ENCODE results near the gene GJB5.

Gene GJB5

DNA sequence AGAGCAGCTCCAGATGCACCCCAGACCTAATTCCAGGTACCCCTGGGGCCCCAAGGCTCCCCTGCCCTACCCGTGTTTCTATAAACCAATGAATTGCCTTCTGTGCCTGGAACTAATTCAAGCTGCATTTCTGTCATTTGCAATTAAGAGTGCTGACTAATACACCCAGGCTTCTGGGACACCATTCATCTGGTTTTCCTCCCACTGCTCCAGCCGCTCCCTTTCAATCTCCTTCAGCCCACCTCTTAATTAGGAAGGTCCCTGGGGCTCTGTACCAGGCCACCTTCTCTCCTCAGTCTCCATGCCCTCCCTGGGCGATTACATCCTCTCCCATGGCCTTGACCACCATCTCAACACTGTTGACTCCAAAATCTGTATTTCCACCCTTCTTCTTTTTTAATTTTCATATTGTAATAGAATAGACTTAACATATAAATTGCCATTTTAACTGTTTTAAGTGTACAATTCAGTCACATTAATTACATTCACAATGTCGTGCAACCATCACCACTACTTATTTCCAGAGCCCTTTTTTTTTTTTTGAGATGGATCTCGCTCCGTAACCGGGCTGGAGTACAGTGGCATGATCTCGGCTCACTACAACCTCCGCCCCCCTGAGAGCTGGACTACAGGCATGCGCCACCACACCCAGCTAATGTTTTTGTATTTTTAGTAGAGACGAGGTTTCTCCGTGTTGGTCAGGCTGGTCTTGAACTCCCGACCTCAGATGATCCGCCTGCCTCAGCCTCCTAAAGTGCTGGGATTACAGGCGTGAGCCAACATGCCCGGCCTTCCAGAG is 16.9 kb downstream of the GJB5 start:
- TF ChIP-seq, protein P1, sequence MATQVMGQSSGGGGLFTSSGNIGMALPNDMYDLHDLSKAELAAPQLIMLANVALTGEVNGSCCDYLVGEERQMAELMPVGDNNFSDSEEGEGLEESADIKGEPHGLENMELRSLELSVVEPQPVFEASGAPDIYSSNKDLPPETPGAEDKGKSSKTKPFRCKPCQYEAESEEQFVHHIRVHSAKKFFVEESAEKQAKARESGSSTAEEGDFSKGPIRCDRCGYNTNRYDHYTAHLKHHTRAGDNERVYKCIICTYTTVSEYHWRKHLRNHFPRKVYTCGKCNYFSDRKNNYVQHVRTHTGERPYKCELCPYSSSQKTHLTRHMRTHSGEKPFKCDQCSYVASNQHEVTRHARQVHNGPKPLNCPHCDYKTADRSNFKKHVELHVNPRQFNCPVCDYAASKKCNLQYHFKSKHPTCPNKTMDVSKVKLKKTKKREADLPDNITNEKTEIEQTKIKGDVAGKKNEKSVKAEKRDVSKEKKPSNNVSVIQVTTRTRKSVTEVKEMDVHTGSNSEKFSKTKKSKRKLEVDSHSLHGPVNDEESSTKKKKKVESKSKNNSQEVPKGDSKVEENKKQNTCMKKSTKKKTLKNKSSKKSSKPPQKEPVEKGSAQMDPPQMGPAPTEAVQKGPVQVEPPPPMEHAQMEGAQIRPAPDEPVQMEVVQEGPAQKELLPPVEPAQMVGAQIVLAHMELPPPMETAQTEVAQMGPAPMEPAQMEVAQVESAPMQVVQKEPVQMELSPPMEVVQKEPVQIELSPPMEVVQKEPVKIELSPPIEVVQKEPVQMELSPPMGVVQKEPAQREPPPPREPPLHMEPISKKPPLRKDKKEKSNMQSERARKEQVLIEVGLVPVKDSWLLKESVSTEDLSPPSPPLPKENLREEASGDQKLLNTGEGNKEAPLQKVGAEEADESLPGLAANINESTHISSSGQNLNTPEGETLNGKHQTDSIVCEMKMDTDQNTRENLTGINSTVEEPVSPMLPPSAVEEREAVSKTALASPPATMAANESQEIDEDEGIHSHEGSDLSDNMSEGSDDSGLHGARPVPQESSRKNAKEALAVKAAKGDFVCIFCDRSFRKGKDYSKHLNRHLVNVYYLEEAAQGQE (IDR thresholded peaks at IDR 0.05; ENCODE audit: insufficient read depth in 1 of 2, low read depth in 2 of 2, low read length in 2 of 2): no peak
- no peak for TF ChIP-seq FOXP2 (optimal IDR thresholded peaks at IDR 0.05; ENCODE audit: borderline replicate concordance, extremely low read depth, extremely low read length, insufficient read depth)
- no peak for TF ChIP-seq SIN3A (IDR thresholded peaks at IDR 0.05; ENCODE audit: borderline replicate concordance, insufficient read depth, low read length)
- no peak for TF ChIP-seq TAF1 (IDR thresholded peaks at IDR 0.05; ENCODE audit: borderline replicate concordance, insufficient read depth, low read length)
- no peak for TF ChIP-seq POLR2AphosphoS5 (IDR thresholded peaks at IDR 0.05; ENCODE audit: low read depth, low read length)

DNA sequence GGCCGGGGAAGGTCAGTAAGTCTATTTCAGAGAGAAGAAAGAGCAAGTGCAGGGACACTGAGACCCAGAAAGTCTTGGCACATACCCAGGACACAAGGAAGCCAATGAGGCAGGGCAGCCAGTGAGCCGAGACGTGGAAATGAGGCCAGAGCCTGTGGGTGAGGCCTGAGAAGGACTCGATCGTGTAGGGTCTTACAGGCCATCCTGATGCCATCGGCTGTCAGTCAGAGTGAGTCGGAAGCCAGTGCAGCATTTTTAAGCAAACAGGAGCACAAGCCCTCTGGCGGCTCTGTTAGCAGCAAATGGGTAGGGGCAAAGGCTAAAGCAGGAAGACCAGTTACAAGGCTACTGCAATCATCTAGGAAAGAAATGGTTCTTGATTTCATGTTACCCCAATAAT is 20.1 kb downstream of the GJB5 start:
- TF ChIP-seq FOXP2 (optimal IDR thresholded peaks at IDR 0.05; ENCODE audit: borderline replicate concordance, extremely low read depth, extremely low read length, insufficient read depth): no peak
- TF ChIP-seq SIN3A (IDR thresholded peaks at IDR 0.05; ENCODE audit: borderline replicate concordance, insufficient read depth, low read length): no peak
- TF ChIP-seq, protein P1 (IDR thresholded peaks at IDR 0.05; ENCODE audit: insufficient read depth in 1 of 2, low read depth in 2 of 2, low read length in 2 of 2): no peak
- TF ChIP-seq TAF1 (IDR thresholded peaks at IDR 0.05; ENCODE audit: borderline replicate concordance, insufficient read depth, low read length): no peak
- TF ChIP-seq POLR2AphosphoS5 (IDR thresholded peaks at IDR 0.05; ENCODE audit: low read depth, low read length): no peak

DNA sequence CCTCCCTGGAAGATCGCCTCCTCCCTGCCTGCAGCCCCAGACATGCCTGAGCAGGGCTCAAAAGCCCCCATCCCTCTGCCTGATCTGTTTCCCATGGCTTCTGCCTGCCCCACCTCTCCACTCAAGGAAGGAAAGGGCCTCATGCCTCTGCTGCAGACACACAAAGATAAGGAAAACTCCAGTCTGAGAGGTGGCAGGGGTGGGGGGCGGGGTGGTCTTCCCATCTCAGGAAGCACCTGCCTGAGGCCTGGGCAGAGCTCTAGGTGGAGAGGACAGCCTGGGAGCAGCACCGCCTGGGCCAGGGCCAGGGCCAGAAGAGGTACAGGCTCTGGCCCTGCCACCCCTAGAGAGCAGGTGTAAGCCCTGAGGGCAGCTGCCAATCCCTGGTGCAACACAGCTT is 22.1 kb downstream of the GJB5 start:
- TF ChIP-seq TAF1 (IDR thresholded peaks at IDR 0.05; ENCODE audit: borderline replicate concordance, insufficient read depth, low read length) (no peak), SIN3A (IDR thresholded peaks at IDR 0.05; ENCODE audit: borderline replicate concordance, insufficient read depth, low read length) (no peak), POLR2AphosphoS5 (IDR thresholded peaks at IDR 0.05; ENCODE audit: low read depth, low read length) (no peak), FOXP2 (optimal IDR thresholded peaks at IDR 0.05; ENCODE audit: borderline replicate concordance, extremely low read depth, extremely low read length, insufficient read depth) (no peak)
- TF ChIP-seq, protein P1 (IDR thresholded peaks at IDR 0.05; ENCODE audit: insufficient read depth in 1 of 2, low read depth in 2 of 2, low read length in 2 of 2): no peak

DNA sequence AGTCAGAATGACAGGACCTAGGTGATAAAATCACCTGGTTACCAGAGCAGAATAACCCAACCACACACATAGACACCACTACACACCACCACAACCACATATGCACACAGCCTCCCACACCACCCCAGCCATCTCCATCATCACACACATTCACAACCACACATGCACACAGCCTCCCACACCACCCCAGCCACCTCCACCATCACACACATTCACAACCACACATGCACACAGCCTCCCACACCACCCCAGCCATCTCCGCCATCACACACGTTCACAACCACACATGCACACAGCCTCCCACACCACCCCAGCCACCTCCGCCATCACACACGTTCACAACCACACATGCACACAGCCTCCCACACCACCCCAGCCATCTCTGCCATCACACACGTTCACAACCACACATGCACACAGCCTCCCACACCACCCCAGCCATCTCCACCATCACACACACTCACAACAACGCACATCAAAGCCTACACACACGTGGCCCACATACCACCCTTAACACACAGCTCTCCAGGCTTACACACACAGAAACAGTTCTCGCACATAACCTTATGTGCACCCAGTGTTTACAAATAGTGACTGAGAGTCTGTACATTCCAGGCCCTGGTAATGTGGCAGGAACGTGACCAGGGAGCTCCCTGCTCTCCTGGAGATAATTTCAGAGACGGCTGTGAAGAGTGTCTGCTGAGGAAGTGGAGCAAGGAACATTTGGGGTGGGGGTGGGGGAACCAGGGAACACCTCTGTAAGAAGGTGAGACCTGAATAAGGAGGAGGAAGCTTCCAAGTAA is 22.9 kb downstream of the GJB5 start:
- TF ChIP-seq TAF1 (IDR thresholded peaks at IDR 0.05; ENCODE audit: borderline replicate concordance, insufficient read depth, low read length): no peak
- TF ChIP-seq, protein P1 (IDR thresholded peaks at IDR 0.05; ENCODE audit: insufficient read depth in 1 of 2, low read depth in 2 of 2, low read length in 2 of 2): no peak
- TF ChIP-seq SIN3A (IDR thresholded peaks at IDR 0.05; ENCODE audit: borderline replicate concordance, insufficient read depth, low read length): no peak
- TF ChIP-seq FOXP2 (optimal IDR thresholded peaks at IDR 0.05; ENCODE audit: borderline replicate concordance, extremely low read depth, extremely low read length, insufficient read depth): no peak
- no peak for TF ChIP-seq POLR2AphosphoS5 (IDR thresholded peaks at IDR 0.05; ENCODE audit: low read depth, low read length)
